ENCODE data around the gene NUDT16. TPM values are rescaled to one million over a fixed set of nuclear protein-coding genes. Genes with fewer than 3 reads are reported as not detected.
A peak's percentile ranks its signal among the peaks of the same experiment; 100 is the strongest.
"Not testable (repeated sequence)": the region's sequence is repeated elsewhere in the genome, so short reads cannot be mapped to it uniquely, and the experiment has no call there.

The NUDT16 gene
- total RNA-seq, 1 donor from 2014 or later: 8.9 TPM

GRCh38 chr3:131356006-131356595 lies 25.5 kb upstream of the NUDT16 start:
- Histone ChIP-seq H3K36me3 (ENCODE audit: control insufficient read depth in 3 of 3, insufficient read depth in 3 of 3, low read length in 3 of 3) (no peaks in the 10 kb centered on the region), H3K9ac (ENCODE audit: low read depth in 1 of 3, low read length in 3 of 3) (no peak overlapping the region), H3K4me3 (ENCODE audit: low read length in 3 of 3) (no peak overlapping the region), H3K27ac (ENCODE audit: low read depth, low read length) (no peak overlapping the region), H3K4me1 (ENCODE audit: control insufficient read depth in 3 of 3, insufficient read depth in 3 of 3, low read length in 3 of 3) (peaks cover 3 to 12% (median 6%) of the 10 kb centered on the region in 3 donors), H3K27me3 (ENCODE audit: control insufficient read depth in 3 of 3, insufficient read depth in 3 of 3, low read length in 3 of 3) (no peaks in the 10 kb centered on the region), H3K9me3 (ENCODE audit: control insufficient read depth in 3 of 3, low read length in 3 of 3) (no peaks in the 10 kb centered on the region)

- no peaks in the 10 kb centered on the region for H3K27me3 ChIP-seq (ENCODE audit: control insufficient read depth in 3 of 3, insufficient read depth in 3 of 3, low read length in 3 of 3)
Observed at GRCh38 chr3:131357275-131357674, 24.3 kb upstream of the NUDT16 start.

GRCh38 chr3:131360191-131360755 lies 21.3 kb upstream of the NUDT16 start:
- Histone ChIP-seq H3K27ac (ENCODE audit: low read depth, low read length) (no peak overlapping the region), H3K4me1 (ENCODE audit: control insufficient read depth in 3 of 3, insufficient read depth in 3 of 3, low read length in 3 of 3) (peaks cover 8 to 18% (median 12%) of the 10 kb centered on the region in 3 donors), H3K27me3 (ENCODE audit: control insufficient read depth in 3 of 3, insufficient read depth in 3 of 3, low read length in 3 of 3) (no peaks in the 10 kb centered on the region), H3K36me3 (ENCODE audit: control insufficient read depth in 3 of 3, insufficient read depth in 3 of 3, low read length in 3 of 3) (no peaks in the 10 kb centered on the region), H3K4me3 (ENCODE audit: low read length in 3 of 3) (no peak overlapping the region), H3K9me3 (ENCODE audit: control insufficient read depth in 3 of 3, low read length in 3 of 3) (no peaks in the 10 kb centered on the region), H3K9ac (ENCODE audit: low read depth in 1 of 3, low read length in 3 of 3) (no peak overlapping the region)

More at GRCh38 chr3:131357275-131357674, 24.3 kb upstream of the NUDT16 start:
- H3K36me3 ChIP-seq (ENCODE audit: control insufficient read depth in 3 of 3, insufficient read depth in 3 of 3, low read length in 3 of 3): no peaks in the 10 kb centered on the region
- no peaks in the 10 kb centered on the region for H3K9me3 ChIP-seq (ENCODE audit: control insufficient read depth in 3 of 3, low read length in 3 of 3)
- peaks cover 9 to 19% (median 11%) of the 10 kb centered on the region in 3 donors for H3K4me1 ChIP-seq (ENCODE audit: control insufficient read depth in 3 of 3, insufficient read depth in 3 of 3, low read length in 3 of 3)
- no peak overlapping the region for H3K9ac ChIP-seq (ENCODE audit: low read depth in 1 of 3, low read length in 3 of 3)
- H3K27ac ChIP-seq (ENCODE audit: low read depth, low read length): no peak overlapping the region
- H3K4me3 ChIP-seq (ENCODE audit: low read length in 3 of 3): no peak overlapping the region

- H3K36me3 ChIP-seq (ENCODE audit: control insufficient read depth in 3 of 3, insufficient read depth in 3 of 3, low read length in 3 of 3); H3K27me3 ChIP-seq (ENCODE audit: control insufficient read depth in 3 of 3, insufficient read depth in 3 of 3, low read length in 3 of 3); H3K9ac ChIP-seq (ENCODE audit: low read depth in 1 of 3, low read length in 3 of 3); H3K9me3 ChIP-seq (ENCODE audit: control insufficient read depth in 3 of 3, low read length in 3 of 3): not testable (repeated sequence)
- Histone ChIP-seq H3K4me1 (ENCODE audit: control insufficient read depth in 3 of 3, insufficient read depth in 3 of 3, low read length in 3 of 3) (peaks cover 8 to 18% (median 12%) of the 10 kb centered on the region in 3 donors), H3K27ac (ENCODE audit: low read depth, low read length) (peak overlapping the region; percentile 66), H3K4me3 (ENCODE audit: low read length in 3 of 3) (peak overlapping the region in 2 of 3 donors; percentile 71 to 82)
Observed at GRCh38 chr3:131361066-131361463, 20.5 kb upstream of the NUDT16 start.

GRCh38 chr3:131361464-131362421 lies 19.8 kb upstream of the NUDT16 start:
- peak overlapping the region; percentile 66 for H3K27ac ChIP-seq (ENCODE audit: low read depth, low read length)
- H3K4me1 ChIP-seq (ENCODE audit: control insufficient read depth in 3 of 3, insufficient read depth in 3 of 3, low read length in 3 of 3): peaks cover 8 to 18% (median 12%) of the 10 kb centered on the region in 3 donors
- peak overlapping the region; percentile 68 to 83 (median 81) for H3K9ac ChIP-seq (ENCODE audit: low read depth in 1 of 3, low read length in 3 of 3)
- H3K4me3 ChIP-seq (ENCODE audit: low read length in 3 of 3): peak overlapping the region; percentile 71 to 82 (median 77)
- no peaks in the 10 kb centered on the region for H3K36me3 ChIP-seq (ENCODE audit: control insufficient read depth in 3 of 3, insufficient read depth in 3 of 3, low read length in 3 of 3)
- H3K27me3 ChIP-seq (ENCODE audit: control insufficient read depth in 3 of 3, insufficient read depth in 3 of 3, low read length in 3 of 3): no peaks in the 10 kb centered on the region
- H3K9me3 ChIP-seq (ENCODE audit: control insufficient read depth in 3 of 3, low read length in 3 of 3): no peaks in the 10 kb centered on the region

- Histone ChIP-seq H3K4me3 (ENCODE audit: low read length in 3 of 3) (no peak overlapping the region), H3K9me3 (ENCODE audit: control insufficient read depth in 3 of 3, low read length in 3 of 3) (no peaks in the 10 kb centered on the region), H3K9ac (ENCODE audit: low read depth in 1 of 3, low read length in 3 of 3) (no peak overlapping the region), H3K36me3 (ENCODE audit: control insufficient read depth in 3 of 3, insufficient read depth in 3 of 3, low read length in 3 of 3) (no peaks in the 10 kb centered on the region), H3K27ac (ENCODE audit: low read depth, low read length) (no peak overlapping the region), H3K4me1 (ENCODE audit: control insufficient read depth in 3 of 3, insufficient read depth in 3 of 3, low read length in 3 of 3) (peaks cover 8 to 19% (median 12%) of the 10 kb centered on the region in 3 donors), H3K27me3 (ENCODE audit: control insufficient read depth in 3 of 3, insufficient read depth in 3 of 3, low read length in 3 of 3) (no peaks in the 10 kb centered on the region)
Observed at GRCh38 chr3:131363275-131363674, 18.3 kb upstream of the NUDT16 start.

GRCh38 chr3:131370935-131371687 lies 10.5 kb upstream of the NUDT16 start:
- peaks cover 0 to 13% (median 11%) of the 10 kb centered on the region in 3 donors for H3K36me3 ChIP-seq (ENCODE audit: control insufficient read depth in 3 of 3, insufficient read depth in 3 of 3, low read length in 3 of 3)
- no peak overlapping the region for H3K27ac ChIP-seq (ENCODE audit: low read depth, low read length)
- H3K4me1 ChIP-seq (ENCODE audit: control insufficient read depth in 3 of 3, insufficient read depth in 3 of 3, low read length in 3 of 3): peaks cover 0 to 7% (median 7%) of the 10 kb centered on the region in 3 donors
- no peak overlapping the region for H3K4me3 ChIP-seq (ENCODE audit: low read length in 3 of 3)
- H3K27me3 ChIP-seq (ENCODE audit: control insufficient read depth in 3 of 3, insufficient read depth in 3 of 3, low read length in 3 of 3): no peaks in the 10 kb centered on the region
- H3K9me3 ChIP-seq (ENCODE audit: control insufficient read depth in 3 of 3, low read length in 3 of 3): no peaks in the 10 kb centered on the region
- H3K9ac ChIP-seq (ENCODE audit: low read depth in 1 of 3, low read length in 3 of 3): no peak overlapping the region

GRCh38 chr3:131371688-131372066 lies 9.9 kb upstream of the NUDT16 start:
- H3K27me3 ChIP-seq (ENCODE audit: control insufficient read depth in 3 of 3, insufficient read depth in 3 of 3, low read length in 3 of 3): no peaks in the 10 kb centered on the region
- H3K9ac ChIP-seq (ENCODE audit: low read depth in 1 of 3, low read length in 3 of 3): no peak overlapping the region
- no peaks in the 10 kb centered on the region for H3K9me3 ChIP-seq (ENCODE audit: control insufficient read depth in 3 of 3, low read length in 3 of 3)
- H3K4me3 ChIP-seq (ENCODE audit: low read length in 3 of 3): no peak overlapping the region
- peaks cover 0 to 7% (median 7%) of the 10 kb centered on the region in 3 donors for H3K4me1 ChIP-seq (ENCODE audit: control insufficient read depth in 3 of 3, insufficient read depth in 3 of 3, low read length in 3 of 3)
- H3K27ac ChIP-seq (ENCODE audit: low read depth, low read length): no peak overlapping the region
- H3K36me3 ChIP-seq (ENCODE audit: control insufficient read depth in 3 of 3, insufficient read depth in 3 of 3, low read length in 3 of 3): peaks cover 0 to 17% (median 11%) of the 10 kb centered on the region in 3 donors

GRCh38 chr3:131374741-131375140 lies 6.8 kb upstream of the NUDT16 start:
- H3K27ac ChIP-seq (ENCODE audit: low read depth, low read length): no peak overlapping the region

More at GRCh38 chr3:131374741-131375140, 6.8 kb upstream of the NUDT16 start:
- no peak overlapping the region for H3K9ac ChIP-seq (ENCODE audit: low read depth in 1 of 3, low read length in 3 of 3)
- H3K27me3 ChIP-seq (ENCODE audit: control insufficient read depth in 3 of 3, insufficient read depth in 3 of 3, low read length in 3 of 3): no peaks in the 10 kb centered on the region
- H3K36me3 ChIP-seq (ENCODE audit: control insufficient read depth in 3 of 3, insufficient read depth in 3 of 3, low read length in 3 of 3): peaks cover 0 to 17% (median 11%) of the 10 kb centered on the region in 3 donors
- H3K4me3 ChIP-seq (ENCODE audit: low read length in 3 of 3): no peak overlapping the region
- no peaks in the 10 kb centered on the region for H3K9me3 ChIP-seq (ENCODE audit: control insufficient read depth in 3 of 3, low read length in 3 of 3)
- peaks cover 0 to under 1% (median 0%) of the 10 kb centered on the region in 3 donors for H3K4me1 ChIP-seq (ENCODE audit: control insufficient read depth in 3 of 3, insufficient read depth in 3 of 3, low read length in 3 of 3)

All from skeletal muscle tissue (tissue), 4 donors.